ENCODE data around the gene GXYLT2. TPM values are rescaled to one million over a fixed set of nuclear protein-coding genes. Genes with fewer than 3 reads are reported as not detected.
A peak's percentile ranks its signal among the peaks of the same experiment; 100 is the strongest.

GXYLT2 gene
- total and polyA plus RNA-seq, 2 donors (not counting 1 experiment from before 2014, with no cell fraction given) = 6.6 to 25.9 TPM

DNA sequence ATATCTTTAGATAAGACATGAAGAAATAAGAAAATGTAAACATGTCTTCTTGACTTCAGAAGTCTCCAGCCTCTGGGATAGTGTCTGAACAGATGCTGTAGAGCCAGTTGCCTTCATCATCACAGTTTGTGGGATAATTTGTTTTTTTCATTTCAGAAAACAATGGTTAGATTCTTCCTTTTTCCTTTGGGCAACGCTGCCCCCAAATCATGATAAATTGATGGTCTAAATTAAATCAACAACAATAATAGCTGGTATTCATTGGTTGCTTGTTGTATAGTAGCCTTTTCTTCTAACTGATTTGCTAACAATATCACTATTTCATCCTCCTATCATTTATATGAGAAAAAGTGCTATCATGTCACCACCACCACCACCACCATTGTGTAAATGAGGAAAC lies 27.0 kb upstream of the GXYLT2 start:
- Histone ChIP-seq H2AFZ (ENCODE audit: low read length) (no peak overlapping the region), H3K4me3 (replicated peaks in 1 of 4; ENCODE audit: control extremely low read depth in 1 of 4, insufficient read depth in 1 of 4, low read depth in 3 of 4, low read length in 4 of 4) (no peak overlapping the region), H4K20me1 (ENCODE audit: control insufficient read depth, extremely low read depth, insufficient read depth, low read length) (no peaks in the 10 kb centered on the region), H3K9me3 (ENCODE audit: control insufficient read depth, insufficient read depth, low read depth, low read length) (no peaks in the 10 kb centered on the region), H3K4me2 (ENCODE audit: extremely low read depth, insufficient read depth, low read length) (no peak overlapping the region), H3K27ac (ENCODE audit: insufficient read depth, low read length) (no peak overlapping the region), H3K79me2 (ENCODE audit: control insufficient read depth, insufficient read depth, low read length) (no peaks in the 10 kb centered on the region), H3K27me3 (ENCODE audit: control insufficient read depth, insufficient read depth, low read length) (no peaks in the 10 kb centered on the region), H3K9ac (ENCODE audit: insufficient read depth, low read length) (no peak overlapping the region), H3K4me1 (ENCODE audit: control insufficient read depth, extremely low read depth, insufficient read depth, low read length) (no peaks in the 10 kb centered on the region), H3K36me3 (ENCODE audit: control insufficient read depth, insufficient read depth, low read length) (no peaks in the 10 kb centered on the region)
- DNase-seq (ENCODE audit: low read depth in 2 of 2) = no peak
- TF ChIP-seq EZH2 (IDR thresholded peaks at IDR 0.05; ENCODE audit: low read length, missing control alignments) = no peak
- TF ChIP-seq, protein P1, sequence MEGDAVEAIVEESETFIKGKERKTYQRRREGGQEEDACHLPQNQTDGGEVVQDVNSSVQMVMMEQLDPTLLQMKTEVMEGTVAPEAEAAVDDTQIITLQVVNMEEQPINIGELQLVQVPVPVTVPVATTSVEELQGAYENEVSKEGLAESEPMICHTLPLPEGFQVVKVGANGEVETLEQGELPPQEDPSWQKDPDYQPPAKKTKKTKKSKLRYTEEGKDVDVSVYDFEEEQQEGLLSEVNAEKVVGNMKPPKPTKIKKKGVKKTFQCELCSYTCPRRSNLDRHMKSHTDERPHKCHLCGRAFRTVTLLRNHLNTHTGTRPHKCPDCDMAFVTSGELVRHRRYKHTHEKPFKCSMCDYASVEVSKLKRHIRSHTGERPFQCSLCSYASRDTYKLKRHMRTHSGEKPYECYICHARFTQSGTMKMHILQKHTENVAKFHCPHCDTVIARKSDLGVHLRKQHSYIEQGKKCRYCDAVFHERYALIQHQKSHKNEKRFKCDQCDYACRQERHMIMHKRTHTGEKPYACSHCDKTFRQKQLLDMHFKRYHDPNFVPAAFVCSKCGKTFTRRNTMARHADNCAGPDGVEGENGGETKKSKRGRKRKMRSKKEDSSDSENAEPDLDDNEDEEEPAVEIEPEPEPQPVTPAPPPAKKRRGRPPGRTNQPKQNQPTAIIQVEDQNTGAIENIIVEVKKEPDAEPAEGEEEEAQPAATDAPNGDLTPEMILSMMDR (conservative IDR thresholded peaks at IDR 0.05 in 1 of 2, IDR thresholded peaks at IDR 0.05 in 1 of 2; ENCODE audit: low read depth in 1 of 2, low read length in 2 of 2) = no peak

DNA sequence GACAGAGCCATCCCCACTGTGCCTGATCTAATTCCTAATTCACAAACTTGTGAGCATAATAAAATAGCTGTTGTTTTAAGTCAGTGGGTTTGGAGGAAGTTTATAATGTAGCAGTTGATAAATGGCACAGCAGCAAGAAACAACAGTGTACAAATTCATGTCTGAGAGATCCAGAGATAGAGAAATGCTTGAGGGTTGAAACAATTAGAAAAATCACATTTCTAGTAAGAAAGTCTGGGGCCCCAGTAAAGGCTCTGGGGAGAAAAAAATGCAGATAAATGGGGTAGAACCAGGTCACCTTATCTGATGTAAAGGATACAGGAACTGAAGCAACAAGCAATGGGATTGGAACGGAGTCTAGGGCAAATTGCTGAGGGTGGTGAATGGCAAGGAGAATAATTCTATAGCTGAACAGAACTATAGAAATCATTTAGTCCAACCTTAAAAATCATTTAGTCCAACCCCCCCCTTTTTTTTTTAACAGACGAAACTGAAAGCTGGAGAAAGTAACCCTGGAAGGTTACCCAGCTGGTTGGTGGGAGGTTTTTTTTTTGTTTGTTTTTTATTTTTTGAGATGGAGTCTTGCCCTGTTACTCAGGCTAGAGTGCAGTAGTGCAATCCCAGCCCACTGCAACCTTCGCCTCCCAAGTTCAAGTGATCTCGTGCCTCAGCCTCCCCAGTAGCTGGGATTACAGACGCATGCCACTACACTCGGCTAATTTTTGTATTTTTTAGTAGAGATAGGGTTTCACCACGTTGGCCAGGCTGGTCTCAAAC lies 25.3 kb upstream of the GXYLT2 start:
- Histone ChIP-seq H3K4me3 (replicated peaks in 1 of 4; ENCODE audit: control extremely low read depth in 1 of 4, insufficient read depth in 1 of 4, low read depth in 3 of 4, low read length in 4 of 4) (no peak overlapping the region), H2AFZ (ENCODE audit: low read length) (no peak overlapping the region)

DNA sequence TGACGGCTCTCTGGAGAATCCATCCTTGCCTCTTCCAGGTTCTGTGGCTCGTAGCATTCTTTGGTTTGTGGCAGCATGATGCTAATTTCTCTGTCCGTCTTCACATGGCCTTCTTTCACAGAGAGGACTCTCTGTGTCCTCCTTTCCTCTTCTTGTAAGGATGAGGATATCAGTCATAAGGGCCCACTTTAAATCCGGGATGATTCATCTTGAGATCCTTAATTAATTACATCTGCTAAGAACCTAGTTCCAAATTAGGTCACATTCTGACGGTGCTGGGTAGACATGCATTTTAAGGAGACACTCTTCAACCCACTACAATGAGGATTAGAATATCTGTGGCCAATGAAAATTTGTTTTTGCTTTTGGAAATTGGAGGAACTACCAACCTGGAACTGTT lies 15.7 kb upstream of the GXYLT2 start:
- no peak overlapping the region for H3K9ac ChIP-seq (ENCODE audit: insufficient read depth, low read length)
- no peaks in the 10 kb centered on the region for H4K20me1 ChIP-seq (ENCODE audit: control insufficient read depth, extremely low read depth, insufficient read depth, low read length)
- no peaks in the 10 kb centered on the region for H3K79me2 ChIP-seq (ENCODE audit: control insufficient read depth, insufficient read depth, low read length)
- no peaks in the 10 kb centered on the region for H3K36me3 ChIP-seq (ENCODE audit: control insufficient read depth, insufficient read depth, low read length)
- DNase-seq (ENCODE audit: low read depth in 2 of 2) = peak; percentile 34 to 74
- peak overlapping the region; percentile 44 for H2AFZ ChIP-seq (ENCODE audit: low read length)
- TF ChIP-seq, protein P1 (conservative IDR thresholded peaks at IDR 0.05 in 1 of 2, IDR thresholded peaks at IDR 0.05 in 1 of 2; ENCODE audit: low read depth in 1 of 2, low read length in 2 of 2) = no peak
- TF ChIP-seq EZH2 (IDR thresholded peaks at IDR 0.05; ENCODE audit: low read length, missing control alignments) = no peak
- H3K4me3 ChIP-seq (replicated peaks in 1 of 4; ENCODE audit: control extremely low read depth in 1 of 4, insufficient read depth in 1 of 4, low read depth in 3 of 4, low read length in 4 of 4) = no peak overlapping the region
- peaks cover 2% of the 10 kb centered on the region for H3K27me3 ChIP-seq (ENCODE audit: control insufficient read depth, insufficient read depth, low read length)
- H3K9me3 ChIP-seq (ENCODE audit: control insufficient read depth, insufficient read depth, low read depth, low read length) = no peaks in the 10 kb centered on the region
- H3K4me2 ChIP-seq (ENCODE audit: extremely low read depth, insufficient read depth, low read length) = no peak overlapping the region
- no peaks in the 10 kb centered on the region for H3K4me1 ChIP-seq (ENCODE audit: control insufficient read depth, extremely low read depth, insufficient read depth, low read length)
- H3K27ac ChIP-seq (ENCODE audit: insufficient read depth, low read length) = peak overlapping the region; percentile 35

More for the DNA sequence above, 25.3 kb upstream of the GXYLT2 start:
- H3K27ac ChIP-seq (ENCODE audit: insufficient read depth, low read length) = no peak overlapping the region
- H3K9ac ChIP-seq (ENCODE audit: insufficient read depth, low read length) = no peak overlapping the region
- no peaks in the 10 kb centered on the region for H3K4me1 ChIP-seq (ENCODE audit: control insufficient read depth, extremely low read depth, insufficient read depth, low read length)
- no peak overlapping the region for H3K4me2 ChIP-seq (ENCODE audit: extremely low read depth, insufficient read depth, low read length)
- no peaks in the 10 kb centered on the region for H3K9me3 ChIP-seq (ENCODE audit: control insufficient read depth, insufficient read depth, low read depth, low read length)
- H3K27me3 ChIP-seq (ENCODE audit: control insufficient read depth, insufficient read depth, low read length) = no peaks in the 10 kb centered on the region
- no peaks in the 10 kb centered on the region for H4K20me1 ChIP-seq (ENCODE audit: control insufficient read depth, extremely low read depth, insufficient read depth, low read length)
- DNase-seq (ENCODE audit: low read depth in 2 of 2) = peak in 1 of 2 donors; percentile 10
- no peaks in the 10 kb centered on the region for H3K36me3 ChIP-seq (ENCODE audit: control insufficient read depth, insufficient read depth, low read length)
- no peak for TF ChIP-seq EZH2 (IDR thresholded peaks at IDR 0.05; ENCODE audit: low read length, missing control alignments)
- TF ChIP-seq, protein P1 (conservative IDR thresholded peaks at IDR 0.05 in 1 of 2, IDR thresholded peaks at IDR 0.05 in 1 of 2; ENCODE audit: low read depth in 1 of 2, low read length in 2 of 2) = no peak
- no peaks in the 10 kb centered on the region for H3K79me2 ChIP-seq (ENCODE audit: control insufficient read depth, insufficient read depth, low read length)
